H9 (cell line): Measurements from ENCODE around the gene ADGRF1. TPM values are rescaled to one million over a fixed set of nuclear protein-coding genes. Genes with fewer than 3 reads are reported as not detected.

Source experiments
- DNase-seq: peaks from one replicate; pipeline ENCODE4 v3.0.0-alpha.2; 2017
- H2AFZ ChIP-seq: one replicate; pipeline ENCODE4 v1.6.1; 2013; ENCODE audit warnings: mild to moderate bottlenecking, low read length, control low read depth, moderate library complexity
- H2AK5ac ChIP-seq: 2 replicates; pipeline ENCODE4 v1.6.1; 2013; ENCODE audit warnings: low read length, control low read depth, mixed read lengths; ENCODE audit not compliant: insufficient read length
- H2BK120ac ChIP-seq: one replicate; pipeline ENCODE4 v1.6.1; 2013; ENCODE audit warnings: low read depth, mild to moderate bottlenecking, low read length, control low read depth, inconsistent platforms; ENCODE audit not compliant: poor library complexity, severe bottlenecking
- H2BK12ac ChIP-seq: 2 replicates; pipeline ENCODE4 v1.6.1; 2013; ENCODE audit warnings: low read length, control low read depth, mixed read lengths, low read depth; ENCODE audit not compliant: insufficient read length
- H2BK15ac ChIP-seq: 2 replicates; pipeline ENCODE4 v1.6.1; 2013; ENCODE audit warnings: low read depth, low read length, control low read depth
- H2BK20ac ChIP-seq: one replicate; pipeline ENCODE4 v1.6.1; 2013; ENCODE audit warnings: low read depth, mild to moderate bottlenecking, low read length, control low read depth, inconsistent platforms; ENCODE audit not compliant: poor library complexity, severe bottlenecking
- H2BK5ac ChIP-seq: 2 replicates; pipeline ENCODE4 v1.6.1; 2013; ENCODE audit warnings: low read length, control low read depth, mixed read lengths; ENCODE audit not compliant: insufficient read length
- H3K14ac ChIP-seq: 2 replicates; pipeline ENCODE4 v1.6.1; 2013; ENCODE audit warnings: low read length, control low read depth; ENCODE audit not compliant: insufficient read depth
- H3K18ac ChIP-seq: 2 replicates; pipeline ENCODE4 v1.6.1; 2013; ENCODE audit warnings: low read depth, mild to moderate bottlenecking, mixed read lengths, low read length, control low read depth; ENCODE audit not compliant: insufficient read length
- H3K23ac ChIP-seq: 2 replicates; pipeline ENCODE4 v1.6.1; 2013; ENCODE audit warnings: low read length, control low read depth, mixed read lengths, low read depth; ENCODE audit not compliant: insufficient read length
- H3K23me2 ChIP-seq: 2 replicates; pipeline ENCODE4 v1.6.1; 2013; ENCODE audit warnings: low read depth, mild to moderate bottlenecking, mixed read lengths, low read length, control low read depth; ENCODE audit not compliant: insufficient read length, poor library complexity, severe bottlenecking
- H3K27ac ChIP-seq: 2 replicates; pipeline ENCODE4 v1.5.1; 2013; ENCODE audit warnings: low read length, control low read depth, mixed read lengths, low read depth; ENCODE audit not compliant: insufficient read length
- H3K27me3 ChIP-seq: 2 replicates; pipeline ENCODE4 v1.6.1; 2013; ENCODE audit warnings: low read length, control low read depth, inconsistent platforms; ENCODE audit not compliant: insufficient read depth
- H3K4ac ChIP-seq: 2 replicates; pipeline ENCODE4 v1.6.1; 2013; ENCODE audit warnings: low read depth, mild to moderate bottlenecking, control low read depth, inconsistent platforms, low read length, moderate library complexity
- H3K4me1 ChIP-seq: 2 replicates; pipeline ENCODE4 v1.6.1; 2013; ENCODE audit warnings: low read length, control low read depth, inconsistent platforms; ENCODE audit not compliant: insufficient read depth
- H3K4me2 ChIP-seq: 2 replicates; pipeline ENCODE4 v1.6.1; 2013; ENCODE audit warnings: low read length, control low read depth, mixed read lengths; ENCODE audit not compliant: insufficient read length, insufficient read depth
- H3K56ac ChIP-seq: 2 replicates; pipeline ENCODE4 v1.6.1; 2013; ENCODE audit warnings: low read depth, mild to moderate bottlenecking, mixed read lengths, low read length, control low read depth; ENCODE audit not compliant: insufficient read length
- H3K79me1 ChIP-seq: 2 replicates; pipeline ENCODE4 v1.6.1; 2013; ENCODE audit warnings: low read depth, mild to moderate bottlenecking, moderate library complexity, low read length, control low read depth, inconsistent platforms; ENCODE audit not compliant: insufficient read depth, poor library complexity, severe bottlenecking
- H3K79me2 ChIP-seq: 2 replicates; pipeline ENCODE4 v1.6.1; 2013; ENCODE audit warnings: low read length, control low read depth, inconsistent platforms; ENCODE audit not compliant: insufficient read depth
- H3K9ac ChIP-seq: 2 replicates; pipeline ENCODE4 v1.6.1; 2013; ENCODE audit warnings: low read length, control low read depth, mixed read lengths; ENCODE audit not compliant: insufficient read length; ENCODE audit errors: extremely low read depth
- H3K9me3 ChIP-seq: one replicate; pipeline ENCODE4 v1.6.1; 2013; ENCODE audit warnings: low read depth, low read length, inconsistent platforms; ENCODE audit not compliant: control insufficient read depth
- H3T11ph ChIP-seq: one replicate; pipeline ENCODE4 v1.6.1; 2013; ENCODE audit warnings: mild to moderate bottlenecking, low read length, control low read depth, inconsistent platforms
- H4K20me1 ChIP-seq: one replicate; pipeline ENCODE4 v1.6.1; 2013; ENCODE audit not compliant: control insufficient read depth, insufficient read length, insufficient read depth
- H4K5ac ChIP-seq: 2 replicates; pipeline ENCODE4 v1.6.1; 2013; ENCODE audit warnings: low read depth, mild to moderate bottlenecking, mixed read lengths, low read length, control low read depth; ENCODE audit not compliant: insufficient read length
- H4K8ac ChIP-seq: replicated peaks from 2 replicates; pipeline ENCODE4 v1.6.1; 2013; ENCODE audit warnings: low read length, control low read depth, mixed read lengths, low read depth; ENCODE audit not compliant: insufficient read length
- H4K91ac ChIP-seq: 2 replicates; pipeline ENCODE4 v1.6.1; 2013; ENCODE audit warnings: low read depth, mild to moderate bottlenecking, moderate library complexity, mixed read lengths, low read length, control low read depth; ENCODE audit not compliant: insufficient read length
- H3K27ac Mint-ChIP-seq, 3 experiments: 2 replicates in 2 of 3; 3 replicates in 1 of 3; pipeline ENCODE4 v1.8.0; 2020 to 2021; ENCODE audit warnings: mixed read lengths in 3 of 3, mild to moderate bottlenecking in 1 of 3, moderate library complexity in 1 of 3
- H3K27me3 Mint-ChIP-seq: 2 replicates; pipeline ENCODE4 v1.8.0; 2021; ENCODE audit warnings: low read depth, mild to moderate bottlenecking, moderate library complexity, mixed read lengths
- H3K36me3 Mint-ChIP-seq, 3 experiments: 2 replicates in 2 of 3; 3 replicates in 1 of 3; pipeline ENCODE4 v1.8.0; 2020 to 2021; ENCODE audit warnings: low read depth in 3 of 3, mixed read lengths in 3 of 3; ENCODE audit not compliant: insufficient read depth in 1 of 3
- H3K4me1 Mint-ChIP-seq, 2 experiments: 2 replicates each; pipeline ENCODE4 v1.8.0; 2020; ENCODE audit warnings: mixed read lengths in 2 of 2
- H3K4me3 Mint-ChIP-seq, 2 experiments: 2 replicates in 1 of 2; 3 replicates in 1 of 2; pipeline ENCODE4 v1.8.0; 2020 to 2021; ENCODE audit warnings: mild to moderate bottlenecking in 2 of 2, mixed read lengths in 2 of 2, moderate library complexity in 1 of 2
- H3K9me3 Mint-ChIP-seq, 2 experiments: 2 replicates in 1 of 2; 3 replicates in 1 of 2; pipeline ENCODE4 v1.8.0; 2020; ENCODE audit warnings: mild to moderate bottlenecking in 2 of 2, mixed read lengths in 2 of 2, moderate library complexity in 1 of 2
- CTCF ChIP-seq: fragments of 200-600 bp; sonication (generic); conservative IDR thresholded peaks from 3 replicates; pipeline ENCODE4 v1.8.0; 2021; ENCODE audit warnings: antibody characterized with exemption, mild to moderate bottlenecking
- WGBS: extraction: QIAGEN DNeasy Blood & Tissue Kit; methylation state at CpG from one replicate; pipeline ENCODE4 v1.1.7; 2013; ENCODE audit warnings: missing lambda C conversion rate, low lambda C conversion rate, mixed read lengths; ENCODE audit not compliant: insufficient read length; ENCODE audit errors: extremely low coverage; 5-methylcytosine and 5-hydroxymethylcytosine counted together
- total RNA-seq: library from RNA; stranded (reverse); gene quantifications from 2 replicates; pipeline ENCODE4 v1.2.1, GENCODE V29; 2021

ADGRF1 gene
- total RNA-seq, 1 experiment from 2014 or later, result not detected

GRCh38 chr6:46954837-46955451 lies 87.2 kb downstream of the ADGRF1 start:
- H3K23ac ChIP-seq, result no peak overlapping the region
- H2AFZ ChIP-seq, result no peak overlapping the region
- H3K27ac Mint-ChIP-seq, result no peak overlapping the region
- H4K8ac ChIP-seq, result no peak overlapping the region
- H2BK5ac ChIP-seq, result no peak overlapping the region
- no peaks in the 10 kb centered on the region for H3K36me3 Mint-ChIP-seq
- H3K79me2 ChIP-seq, result no peaks in the 10 kb centered on the region
- no peak overlapping the region for H4K5ac ChIP-seq
- no peak overlapping the region for H3K4ac ChIP-seq
- H4K91ac ChIP-seq, result no peak overlapping the region
- WGBS, result no CpG with 5 or more reads among the region's 4 CpGs
- H3K9me3 ChIP-seq, result no peaks in the 10 kb centered on the region
- H3K27me3 Mint-ChIP-seq, result peaks cover 3% of the 10 kb centered on the region; the same call in 1 of the 2 replicates
- no peak overlapping the region for H3T11ph ChIP-seq
- no peak overlapping the region for H2BK12ac ChIP-seq
- no peak overlapping the region for H3K4me3 Mint-ChIP-seq
- DNase-seq, result peak; percentile 36
- no peaks in the 10 kb centered on the region for H4K20me1 ChIP-seq
- no peaks in the 10 kb centered on the region for H3K79me1 ChIP-seq
- no peak overlapping the region for H2BK15ac ChIP-seq
- H3K4me1 ChIP-seq, result no peaks in the 10 kb centered on the region; the same call in 1 of the 2 replicates
- no peak overlapping the region for H3K14ac ChIP-seq
- H2BK120ac ChIP-seq, result no peak overlapping the region
- H3K27me3 ChIP-seq, result no peaks in the 10 kb centered on the region
- H3K18ac ChIP-seq, result no peak overlapping the region
- no peak overlapping the region for H3K27ac ChIP-seq
- TF ChIP-seq CTCF, result no peak
- no peak overlapping the region for H3K56ac ChIP-seq
- H3K4me1 Mint-ChIP-seq, result peaks cover 13 to 22% of the 10 kb centered on the region in 2 experiments
- H3K9ac ChIP-seq, result no peak overlapping the region
- no peaks in the 10 kb centered on the region for H3K23me2 ChIP-seq
- H2BK20ac ChIP-seq, result no peak overlapping the region
- H2AK5ac ChIP-seq, result no peak overlapping the region
- no peak overlapping the region for H3K4me2 ChIP-seq
- H3K9me3 Mint-ChIP-seq, result no peaks in the 10 kb centered on the region; a peak in 1 of 5 replicates
